Heart left ventricle (tissue), 13 donors: ENCODE data around the gene H19.

ENCODE experiments used
- POLR2A ChIP-seq, 2 donors: fragments of 450-650 bp; IDR thresholded peaks; one replicate each; pipeline ENCODE4 v1.6.1; 2017; ENCODE audit warnings: antibody characterized with exemption in 2 of 2, mild to moderate bottlenecking in 2 of 2, moderate library complexity in 2 of 2
- TF ChIP-seq, protein P1 (sequence below), 12 donors: fragments of 200-600 bp; sonication (generic) in 4 of 12; IDR thresholded peaks; one replicate each; pipeline versions ENCODE4 v1.5.0 to v1.8.0; 2018 to 2022; ENCODE audit warnings: antibody characterized with exemption in 12 of 12, mild to moderate bottlenecking in 5 of 12
- donor health status: ischemic (EF 13 %, LVEDD 7.1; RV severe dilation, severe dysfunction).
- donor health status: DM: no; HTN: yes; CAD: no.
- donor health status: DM: no; HTN: no; CAD: no.
- donor health status: ischemic (EF 25% LVEDD 6.9; RV normal size, moderate dysfunction).
- donor health status: ischemic (EF 25% LVEDD 5.7; RV mildly dilated, moderate dysfunction).
- donor health status: ischemic (EF 35%, LVEDD 5.7; RV mildly dilated, moderate dysfunction).
- donor health status: nonischemic (EF 11% LVEDD 7.7; RV severe dilation, severe dysfunction).
- donor health status: DM: yes; HTN: yes; CAD: no.
- donor health status: PGD.
- donor health status: ischemic (EF 29% LVEDD 5.4; RV normal size, mild dysfunction).
- donor health status: nonischemic (EF 23%, LVEDD 6.1; RV moderate dilation, normal function).

DNA sequence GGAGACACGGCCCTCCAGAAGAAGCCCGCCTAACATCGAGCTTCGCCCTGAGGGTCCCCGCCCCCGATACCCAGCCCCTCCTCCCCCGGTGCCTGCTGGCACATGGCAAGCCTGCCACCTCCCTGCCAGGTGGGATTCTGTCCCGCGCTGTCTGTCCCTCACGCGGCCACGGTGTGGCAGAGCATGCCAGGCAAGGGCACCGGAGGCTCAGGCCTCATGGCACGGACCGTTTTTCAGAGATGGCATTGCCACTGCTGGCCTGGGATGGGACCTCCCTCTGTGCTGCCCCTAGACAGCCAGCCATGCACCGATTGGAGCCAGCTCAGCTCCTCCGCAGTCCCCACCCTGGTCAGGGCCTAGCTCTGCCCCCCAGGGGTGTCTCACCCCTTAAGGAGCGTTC lies 31.1 kb downstream of the H19 start:
- TF ChIP-seq, protein P1, sequence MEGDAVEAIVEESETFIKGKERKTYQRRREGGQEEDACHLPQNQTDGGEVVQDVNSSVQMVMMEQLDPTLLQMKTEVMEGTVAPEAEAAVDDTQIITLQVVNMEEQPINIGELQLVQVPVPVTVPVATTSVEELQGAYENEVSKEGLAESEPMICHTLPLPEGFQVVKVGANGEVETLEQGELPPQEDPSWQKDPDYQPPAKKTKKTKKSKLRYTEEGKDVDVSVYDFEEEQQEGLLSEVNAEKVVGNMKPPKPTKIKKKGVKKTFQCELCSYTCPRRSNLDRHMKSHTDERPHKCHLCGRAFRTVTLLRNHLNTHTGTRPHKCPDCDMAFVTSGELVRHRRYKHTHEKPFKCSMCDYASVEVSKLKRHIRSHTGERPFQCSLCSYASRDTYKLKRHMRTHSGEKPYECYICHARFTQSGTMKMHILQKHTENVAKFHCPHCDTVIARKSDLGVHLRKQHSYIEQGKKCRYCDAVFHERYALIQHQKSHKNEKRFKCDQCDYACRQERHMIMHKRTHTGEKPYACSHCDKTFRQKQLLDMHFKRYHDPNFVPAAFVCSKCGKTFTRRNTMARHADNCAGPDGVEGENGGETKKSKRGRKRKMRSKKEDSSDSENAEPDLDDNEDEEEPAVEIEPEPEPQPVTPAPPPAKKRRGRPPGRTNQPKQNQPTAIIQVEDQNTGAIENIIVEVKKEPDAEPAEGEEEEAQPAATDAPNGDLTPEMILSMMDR (IDR thresholded peaks at IDR 0.05): no peak
- no peak for TF ChIP-seq POLR2A (IDR thresholded peaks at IDR 0.05)
